NT2/D1 (cell line): ENCODE results near the gene PALLD.

ENCODE experiments used
- YY1 ChIP-seq: IDR thresholded peaks from 2 replicates; pipeline ENCODE4 v1.6.1; 2011; ENCODE audit not compliant: insufficient read length, insufficient read depth
- ZNF274 ChIP-seq: IDR thresholded peaks from 2 replicates; pipeline ENCODE4 v1.6.1; 2011; ENCODE audit warnings: mild to moderate bottlenecking, low read depth, low read length

GRCh38 chr4:168478868-168479267 is 18.0 kb upstream of the PALLD start:
- no peak for TF ChIP-seq YY1
- TF ChIP-seq ZNF274: no peak
